HFF-Myc (cell line): ENCODE data around the gene STAC.
"Not testable (repeated sequence)": the region's sequence is repeated elsewhere in the genome, so short reads cannot be mapped to it uniquely, and the experiment has no call there.

Source experiments
- DNase-seq: peaks from one replicate; pipeline ENCODE4 v3.0.0-alpha.2; 2011; ENCODE audit warnings: low read depth; ENCODE audit errors: extremely low read depth
- H3K4me3 ChIP-seq: replicated peaks from 2 replicates; pipeline ENCODE4 v1.5.1; 2011; ENCODE audit warnings: low read depth, mild to moderate bottlenecking, control low read depth, low read length
- TF ChIP-seq, protein P1 (sequence below): IDR thresholded peaks from 2 replicates; pipeline ENCODE4 v1.5.1; 2012; ENCODE audit warnings: mild to moderate bottlenecking, low read depth, low read length, control low read depth; ENCODE audit errors: missing control alignments

Gene STAC

GRCh38 chr3:36561601-36562000 lies 181.3 kb downstream of the STAC start:
- H3K4me3 ChIP-seq, result no peak overlapping the region
- TF ChIP-seq, protein P1, sequence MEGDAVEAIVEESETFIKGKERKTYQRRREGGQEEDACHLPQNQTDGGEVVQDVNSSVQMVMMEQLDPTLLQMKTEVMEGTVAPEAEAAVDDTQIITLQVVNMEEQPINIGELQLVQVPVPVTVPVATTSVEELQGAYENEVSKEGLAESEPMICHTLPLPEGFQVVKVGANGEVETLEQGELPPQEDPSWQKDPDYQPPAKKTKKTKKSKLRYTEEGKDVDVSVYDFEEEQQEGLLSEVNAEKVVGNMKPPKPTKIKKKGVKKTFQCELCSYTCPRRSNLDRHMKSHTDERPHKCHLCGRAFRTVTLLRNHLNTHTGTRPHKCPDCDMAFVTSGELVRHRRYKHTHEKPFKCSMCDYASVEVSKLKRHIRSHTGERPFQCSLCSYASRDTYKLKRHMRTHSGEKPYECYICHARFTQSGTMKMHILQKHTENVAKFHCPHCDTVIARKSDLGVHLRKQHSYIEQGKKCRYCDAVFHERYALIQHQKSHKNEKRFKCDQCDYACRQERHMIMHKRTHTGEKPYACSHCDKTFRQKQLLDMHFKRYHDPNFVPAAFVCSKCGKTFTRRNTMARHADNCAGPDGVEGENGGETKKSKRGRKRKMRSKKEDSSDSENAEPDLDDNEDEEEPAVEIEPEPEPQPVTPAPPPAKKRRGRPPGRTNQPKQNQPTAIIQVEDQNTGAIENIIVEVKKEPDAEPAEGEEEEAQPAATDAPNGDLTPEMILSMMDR, result no peak
- no peak for DNase-seq

- H3K4me3 ChIP-seq, result no peak overlapping the region
- DNase-seq, result no peak
- TF ChIP-seq, protein P1, result no peak
These were observed 182.6 kb downstream of the STAC start for GRCh38 chr3:36562945-36563344.

DNA sequence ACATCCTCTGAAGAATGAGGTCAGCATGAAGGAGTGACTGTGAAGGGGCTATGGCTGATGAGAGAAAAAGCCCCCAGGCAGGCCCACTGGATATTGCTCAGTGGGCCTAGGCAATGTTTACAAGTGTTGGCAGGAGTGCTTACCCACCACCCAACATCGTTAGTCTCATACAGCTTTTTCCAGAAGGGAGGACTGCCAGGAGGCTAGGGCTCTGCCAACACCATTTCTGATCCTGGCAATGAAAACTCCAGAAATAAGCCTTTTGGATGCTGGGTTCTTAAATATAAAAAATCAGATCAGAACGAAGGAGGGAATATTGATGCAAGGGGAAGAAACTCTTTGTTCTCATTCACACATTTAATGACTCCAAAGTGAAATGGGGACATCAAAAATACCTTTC lies 194.9 kb downstream of the STAC start:
- TF ChIP-seq, protein P1, result no peak
- H3K4me3 ChIP-seq, result no peak overlapping the region
- no peak for DNase-seq

DNA sequence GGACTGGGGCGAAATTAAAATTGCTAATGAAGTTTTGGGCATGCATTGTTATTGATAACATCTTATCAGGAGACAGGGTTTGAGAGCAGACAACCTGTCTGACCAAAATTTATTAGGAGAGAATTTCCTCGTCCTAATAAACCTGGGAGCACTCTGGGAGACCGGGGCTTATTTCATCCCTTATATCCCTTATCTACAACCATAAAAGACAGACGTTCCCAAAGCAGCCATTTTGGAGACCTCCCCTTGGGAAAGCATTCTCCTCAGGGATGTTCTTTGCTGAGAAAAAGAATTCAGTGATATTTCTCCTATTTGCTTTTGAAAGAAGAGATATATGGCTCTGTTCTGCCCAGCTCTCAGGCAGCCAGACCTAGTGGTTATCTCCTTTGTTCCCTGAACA lies 198.1 kb downstream of the STAC start:
- DNase-seq, H3K4me3 ChIP-seq: not testable (repeated sequence)

DNA sequence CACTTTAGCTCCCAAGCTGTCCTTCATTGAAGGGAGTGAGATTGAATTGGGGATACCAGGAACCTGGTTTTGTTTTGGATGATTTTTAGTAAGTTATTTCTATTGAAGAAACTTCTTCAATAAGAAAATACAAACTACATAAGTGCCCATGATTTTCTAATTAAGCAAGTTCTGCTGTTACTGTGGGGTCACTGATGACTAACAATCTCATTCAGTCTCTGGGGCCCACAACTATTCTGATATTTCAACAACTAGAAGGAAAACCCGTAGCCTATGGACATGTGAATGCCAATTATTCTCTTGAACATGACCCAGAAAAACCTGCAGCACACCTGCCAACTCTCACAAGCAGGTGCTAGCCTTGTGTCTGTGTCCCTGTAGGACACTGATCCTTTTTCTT lies 199.4 kb downstream of the STAC start:
- no peak overlapping the region for H3K4me3 ChIP-seq
- no peak for DNase-seq
- TF ChIP-seq, protein P1, result no peak

DNA sequence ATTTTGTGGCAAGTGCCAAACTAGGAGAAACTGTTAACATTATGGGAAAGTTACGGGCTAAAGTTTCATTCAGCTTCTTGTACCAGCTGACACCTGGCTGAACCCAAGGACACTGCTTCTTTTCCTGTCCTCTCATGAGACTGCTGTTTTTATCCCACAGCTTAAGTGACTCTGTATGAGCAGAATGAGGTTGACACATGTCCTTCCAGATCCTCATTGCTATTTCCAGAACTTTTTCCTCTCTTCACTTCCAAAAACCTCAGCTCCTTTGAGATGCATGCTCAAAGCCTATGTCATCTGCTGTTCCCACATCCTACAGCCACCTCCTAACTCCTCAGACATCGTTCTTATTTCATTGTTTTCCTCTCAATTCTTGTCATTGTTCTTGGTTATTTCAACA lies 200.4 kb downstream of the STAC start:
- TF ChIP-seq, protein P1, result no peak
- no peak overlapping the region for H3K4me3 ChIP-seq

DNA sequence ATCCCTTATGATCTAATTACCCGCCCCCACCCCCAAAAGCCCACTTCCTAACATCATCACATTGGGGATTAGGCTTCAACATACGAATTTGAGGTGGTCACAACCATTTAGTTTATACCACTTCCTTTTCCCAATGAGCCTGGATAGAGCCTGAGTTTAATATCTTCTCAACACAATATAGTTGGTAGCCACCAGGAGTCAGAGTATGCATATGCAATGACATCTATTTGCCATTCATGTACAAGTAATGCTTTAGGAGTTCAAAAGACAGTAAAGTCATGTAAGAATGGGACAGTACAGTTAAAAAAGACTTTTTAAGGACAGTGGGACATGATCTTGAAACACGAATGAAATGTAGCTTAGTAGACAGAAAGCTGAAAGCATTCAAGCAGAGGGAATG lies 211.7 kb downstream of the STAC start:
- DNase-seq, result no peak
- no peak overlapping the region for H3K4me3 ChIP-seq
- TF ChIP-seq, protein P1, result no peak

More for the DNA sequence above, 200.4 kb downstream of the STAC start:
- no peak for DNase-seq
